Adrenal gland (tissue), 12 donors: ENCODE measurements around the gene AP2A2. TPM values are rescaled to one million over a fixed set of nuclear protein-coding genes. Genes with fewer than 3 reads are reported as not detected.

ENCODE experiments used
- DNase-seq, 7 donors: peaks; one replicate each; pipeline ENCODE4 v3.0.0-alpha.2; 2019 to 2020
- H3K27ac ChIP-seq, 5 donors: fragments of 200-600 bp; sonication (generic) in 4 of 5; 1 replicate in 3 of 5; 2 replicates in 2 of 5; pipeline versions ENCODE4 v1.5.1 to v1.8.0; 2016 to 2020; ENCODE audit warnings: mild to moderate bottlenecking in 1 of 5
- H3K27me3 ChIP-seq: fragments of 200-600 bp; 2 replicates; pipeline ENCODE4 v1.8.0; 2021
- H3K36me3 ChIP-seq, 2 donors: fragments of 200-600 bp; replicated peaks in 1 of 2; 1 replicate in 1 of 2; 2 replicates in 1 of 2; pipeline versions ENCODE4 v1.5.1 to v1.8.0; 2018 to 2022
- H3K4me1 ChIP-seq, 2 donors: fragments of 200-600 bp; replicated peaks in 1 of 2; 1 replicate in 1 of 2; 2 replicates in 1 of 2; pipeline versions ENCODE4 v1.5.1 to v1.8.0; 2018 to 2021
- H3K4me3 ChIP-seq, 4 donors: fragments of 200-600 bp; sonication (generic) in 3 of 4; one replicate each; pipeline ENCODE4 v1.5.1; 2016 to 2018
- H3K9me3 ChIP-seq, 3 donors: fragments of 200-600 bp; sonication (generic) in 1 of 3; replicated peaks in 1 of 3; 1 replicate in 2 of 3; 2 replicates in 1 of 3; pipeline versions ENCODE4 v1.5.1 to v1.8.0; 2016 to 2021
- POLR2A ChIP-seq, 2 donors: fragments of 450-650 bp; IDR thresholded peaks; one replicate each; pipeline ENCODE4 v1.6.1; 2017; ENCODE audit warnings: antibody characterized with exemption in 2 of 2, mild to moderate bottlenecking in 2 of 2, moderate library complexity in 1 of 2
- WGBS, 4 donors: extraction: QIAGEN DNeasy Blood & Tissue Kit in 2 of 4; methylation state at CpG; one replicate each; pipeline versions ENCODE4 v1.1.5 to v1.1.7; 2013 to 2017; 5-methylcytosine and 5-hydroxymethylcytosine counted together
- intact Hi-C, 2 donors: fragments of 100-400 bp; cut with DNase I; formaldehyde crosslinking; loops; one replicate each; pipeline versions ENCODE4 v1.14.1 to v1.15.0; 2022 to 2023
- polyA plus RNA-seq, 3 donors: library from polyadenylated mRNA; stranded (reverse); fragments of 200-250 nt in 2 of 3; fragments of 350-450 nt in 1 of 3; fragmentation: Illumina TruSeq in 1 of 3; extraction: RNeasy Lipid Tissue Mini Kit (QIAGEN cat#74804) in 1 of 3; gene quantifications; one replicate each; pipeline ENCODE4 v1.2.3, GENCODE V29; 2013 to 2014
- total RNA-seq, 9 donors: library from RNA; depleted of rRNA in 4 of 9; stranded (reverse); fragments of >200 nt in 4 of 9; fragments of 120-200 nt in 1 of 9; fragmentation: NEBNext Ultra II Directional in 1 of 9; extraction: Animal tissue kit (Norgen Biotek cat#: 25700) in 1 of 9; gene quantifications; one replicate each; pipeline versions ENCODE4 v1.1.0 to v1.2.4, GENCODE V29; 2013 to 2023
- TF ChIP-seq, protein P1 (sequence below), 6 experiments: fragments of 450-650 bp in 4 of 6; fragments of 200-600 bp in 2 of 6; sonication (generic) in 1 of 6; IDR thresholded peaks; 1 replicate in 5 of 6; 2 replicates in 1 of 6; pipeline versions ENCODE4 v1.5.1 to v1.8.0; 2016 to 2021; ENCODE audit warnings: antibody characterized with exemption in 6 of 6, mild to moderate bottlenecking in 2 of 6, moderate library complexity in 1 of 6
- donor health status: healthy with polysubstance abuse.
- donor health status: Bipolar disorder and iron deficiency.
- donor health status: DM: yes; HTN: yes; CAD: no.
- donor health status: DM: no; HTN: no; CAD: no.
- donor health status: DM: no; HTN: no; CAD: no.
- donor health status: DM: yes; HTN: yes; CAD: no.

AP2A2 gene
- total and polyA plus RNA-seq, 12 donors = 15.3 to 115 (median 73.1) TPM

DNA sequence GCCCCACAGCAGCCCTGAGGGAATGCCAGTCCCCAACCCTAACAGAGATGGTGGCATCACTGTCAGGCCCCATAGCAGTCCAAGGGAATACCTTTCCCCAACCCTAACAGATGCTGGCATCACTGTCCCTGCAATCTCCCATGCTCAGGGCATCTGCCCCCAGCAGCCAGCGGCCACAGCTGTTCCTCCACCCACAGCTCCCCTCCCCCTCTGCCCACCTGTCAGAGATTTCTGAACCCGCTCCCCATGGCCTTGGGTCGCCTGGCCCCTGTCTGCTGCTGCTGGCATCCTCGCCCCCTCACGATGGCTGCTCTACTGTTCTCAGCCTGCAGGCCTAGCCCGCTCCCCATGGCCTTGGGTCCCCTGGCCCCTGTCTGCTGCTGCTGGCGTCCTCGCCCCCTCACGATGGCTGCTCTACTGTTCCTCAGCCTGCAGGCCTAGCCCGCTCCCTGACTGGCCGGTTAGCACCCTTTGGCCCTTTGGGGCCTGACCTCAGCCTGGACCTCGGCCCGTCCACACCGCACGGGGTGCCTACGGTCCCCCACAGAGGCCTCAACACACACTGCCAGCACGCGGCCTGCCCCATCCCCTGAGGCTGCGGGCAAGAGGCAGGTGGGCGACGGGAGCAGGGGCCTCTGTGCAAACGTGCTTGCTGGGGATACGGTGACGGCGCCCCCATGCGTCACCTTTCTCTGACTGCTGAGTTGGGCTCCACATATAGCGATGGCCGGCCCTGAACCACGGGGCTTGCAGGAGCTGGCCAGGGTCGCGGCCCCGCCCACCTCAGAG is 35.8 kb upstream of the AP2A2 start:
- no peak for TF ChIP-seq POLR2A (IDR thresholded peaks at IDR 0.05)
- TF ChIP-seq, protein P1, sequence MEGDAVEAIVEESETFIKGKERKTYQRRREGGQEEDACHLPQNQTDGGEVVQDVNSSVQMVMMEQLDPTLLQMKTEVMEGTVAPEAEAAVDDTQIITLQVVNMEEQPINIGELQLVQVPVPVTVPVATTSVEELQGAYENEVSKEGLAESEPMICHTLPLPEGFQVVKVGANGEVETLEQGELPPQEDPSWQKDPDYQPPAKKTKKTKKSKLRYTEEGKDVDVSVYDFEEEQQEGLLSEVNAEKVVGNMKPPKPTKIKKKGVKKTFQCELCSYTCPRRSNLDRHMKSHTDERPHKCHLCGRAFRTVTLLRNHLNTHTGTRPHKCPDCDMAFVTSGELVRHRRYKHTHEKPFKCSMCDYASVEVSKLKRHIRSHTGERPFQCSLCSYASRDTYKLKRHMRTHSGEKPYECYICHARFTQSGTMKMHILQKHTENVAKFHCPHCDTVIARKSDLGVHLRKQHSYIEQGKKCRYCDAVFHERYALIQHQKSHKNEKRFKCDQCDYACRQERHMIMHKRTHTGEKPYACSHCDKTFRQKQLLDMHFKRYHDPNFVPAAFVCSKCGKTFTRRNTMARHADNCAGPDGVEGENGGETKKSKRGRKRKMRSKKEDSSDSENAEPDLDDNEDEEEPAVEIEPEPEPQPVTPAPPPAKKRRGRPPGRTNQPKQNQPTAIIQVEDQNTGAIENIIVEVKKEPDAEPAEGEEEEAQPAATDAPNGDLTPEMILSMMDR (IDR thresholded peaks at IDR 0.05) = no peak
- no peak overlapping the region for H3K27ac ChIP-seq

DNA sequence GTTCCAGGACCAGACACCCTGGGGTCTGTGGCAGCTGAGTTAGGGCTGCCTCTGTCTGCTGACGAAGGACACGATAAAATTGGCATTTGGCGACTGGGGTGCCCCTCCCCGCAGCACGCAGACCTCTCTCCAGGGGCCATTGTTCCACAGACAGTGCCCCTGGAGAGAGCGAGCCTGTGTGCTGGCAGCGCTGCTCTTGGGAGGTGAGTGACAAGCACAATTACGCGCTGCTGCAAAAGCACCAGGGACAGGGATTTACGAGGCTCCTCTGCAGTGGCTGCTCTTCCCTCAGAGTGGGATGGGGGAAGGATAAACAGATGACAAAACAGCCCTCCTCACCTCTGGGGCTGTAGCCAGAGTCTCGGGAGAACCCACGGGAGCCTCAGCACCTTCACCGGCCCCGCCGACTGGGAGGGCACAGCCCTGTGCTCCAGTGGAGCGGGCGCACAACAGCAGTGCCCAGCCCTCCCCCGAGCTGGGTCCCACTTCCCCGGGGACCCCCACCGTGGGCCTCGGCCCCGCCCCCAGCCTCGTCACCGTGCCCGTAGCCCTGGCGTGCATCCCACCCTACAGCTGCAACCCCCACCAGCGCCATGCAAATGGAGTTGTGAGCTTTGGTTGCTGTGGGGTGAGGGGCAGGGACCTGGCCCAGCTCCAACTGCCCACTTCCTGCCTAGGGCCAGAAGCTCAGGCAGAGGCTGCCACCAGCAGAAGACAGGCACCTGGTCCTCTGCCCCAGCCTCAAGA is 34.7 kb upstream of the AP2A2 start:
- Histone ChIP-seq H3K9me3 (no peaks in the 10 kb centered on the region), H3K4me3 (no peak overlapping the region), H3K27ac (no peak overlapping the region), H3K36me3 (no peaks in the 10 kb centered on the region), H3K27me3 (no peaks in the 10 kb centered on the region), H3K4me1 (no peaks in the 10 kb centered on the region)
- DNase-seq = no peak
- intact Hi-C loops = no loop called here
- 82 to 93% (median 85%) methylated on average over 10 to 27 of the region's 27 CpGs for WGBS, 4 donors
- TF ChIP-seq POLR2A (IDR thresholded peaks at IDR 0.05) = no peak
- TF ChIP-seq, protein P1 (IDR thresholded peaks at IDR 0.05) = no peak

More for the DNA sequence above, 35.8 kb upstream of the AP2A2 start:
- no peaks in the 10 kb centered on the region for H3K36me3 ChIP-seq
- intact Hi-C loops = no loop called here
- no peaks in the 10 kb centered on the region for H3K9me3 ChIP-seq
- no peaks in the 10 kb centered on the region for H3K27me3 ChIP-seq
- no peak overlapping the region for H3K4me3 ChIP-seq
- 89 to 99% (median 92%) methylated on average over 9 to 32 of the region's 32 CpGs for WGBS, 4 donors
- H3K4me1 ChIP-seq = no peaks in the 10 kb centered on the region
- no peak for DNase-seq

DNA sequence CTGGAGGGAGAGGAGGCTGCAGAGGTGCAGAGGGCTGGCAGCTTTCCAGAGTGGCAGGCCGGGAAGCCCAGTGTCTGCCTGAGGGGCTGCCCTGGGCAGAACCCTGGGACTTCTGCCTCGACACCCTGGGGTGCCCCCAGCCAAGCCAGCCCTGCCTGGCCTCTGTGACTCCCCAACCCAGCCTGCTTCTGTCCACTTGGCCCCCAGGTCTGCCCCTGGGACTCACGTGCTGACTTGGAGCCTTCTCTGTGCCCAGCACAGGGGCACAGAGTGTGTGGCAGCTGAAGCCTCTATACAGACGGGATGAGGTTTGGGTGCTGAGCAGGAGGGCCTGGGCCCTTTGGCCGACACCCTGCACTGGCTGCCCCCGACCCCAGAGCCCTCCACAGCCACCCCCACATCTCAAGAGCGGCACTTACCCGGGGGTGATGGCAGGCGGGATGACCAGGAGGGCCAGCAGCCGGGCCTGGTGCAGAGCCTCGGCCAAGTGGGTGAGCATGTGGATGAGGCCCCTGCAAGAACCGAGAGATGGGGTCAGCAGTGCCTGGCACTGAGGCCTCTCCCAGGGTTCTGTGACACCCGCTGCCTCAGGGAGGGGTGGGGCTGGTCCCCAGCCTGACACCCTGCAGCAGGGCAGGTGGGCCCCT is 32.5 kb upstream of the AP2A2 start:
- intact Hi-C loops = no loop called here
- Histone ChIP-seq H3K36me3 (no peaks in the 10 kb centered on the region), H3K9me3 (no peaks in the 10 kb centered on the region), H3K4me3 (no peak overlapping the region), H3K4me1 (no peaks in the 10 kb centered on the region), H3K27me3 (no peaks in the 10 kb centered on the region), H3K27ac (no peak overlapping the region)
- TF ChIP-seq, protein P1 (IDR thresholded peaks at IDR 0.05) = no peak
- TF ChIP-seq POLR2A (IDR thresholded peaks at IDR 0.05) = no peak
- 89 to 90% (median 90%) methylated on average over 7 to 13 of the region's 13 CpGs; no CpG with 5 or more reads in 1 of the 4 donors for WGBS, 4 donors
- DNase-seq = no peak

DNA sequence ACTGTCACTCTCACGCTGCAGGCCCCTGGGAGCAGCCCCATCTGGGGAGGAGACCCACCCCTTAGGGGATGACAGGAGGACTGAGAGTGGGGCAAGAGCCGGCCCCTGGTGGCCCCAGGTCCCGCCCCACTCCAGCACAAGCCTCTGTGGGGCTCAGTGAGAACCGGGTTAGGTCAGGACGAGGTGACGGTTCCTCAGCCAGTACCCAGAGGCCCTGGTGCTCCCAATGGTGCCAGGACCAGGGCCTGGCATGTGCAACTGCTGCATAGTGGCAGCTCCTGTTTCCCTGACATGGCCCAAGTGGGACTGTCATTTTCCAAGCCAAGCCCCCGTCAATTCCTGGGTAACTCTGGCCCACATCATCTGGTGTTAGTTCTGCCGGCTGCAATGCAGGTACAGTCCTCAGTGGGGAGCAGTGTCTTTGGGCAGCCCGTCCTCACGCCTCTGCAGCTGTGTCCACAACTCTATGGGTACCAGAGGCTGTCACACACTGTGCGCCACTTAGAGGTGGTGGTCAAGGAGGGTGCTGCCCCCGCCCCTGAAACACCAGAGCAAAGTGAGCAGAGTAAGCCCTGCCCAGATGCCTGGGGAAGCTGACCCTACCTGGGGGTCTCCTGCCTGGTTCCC is 31.0 kb upstream of the AP2A2 start:
- Histone ChIP-seq H3K4me1 (no peaks in the 10 kb centered on the region), H3K27me3 (no peaks in the 10 kb centered on the region), H3K36me3 (peaks cover 0 to 15% of the 10 kb centered on the region in 2 donors), H3K9me3 (no peaks in the 10 kb centered on the region), H3K27ac (no peak overlapping the region), H3K4me3 (no peak overlapping the region)
- WGBS, 4 donors = 91 to 95% (median 92%) methylated on average over 4 to 12 of the region's 12 CpGs
- TF ChIP-seq POLR2A (IDR thresholded peaks at IDR 0.05) = no peak
- TF ChIP-seq, protein P1 (IDR thresholded peaks at IDR 0.05) = no peak
- intact Hi-C loops = no loop called here
- no peak for DNase-seq
